Inflammatory macrophage treated with lipopolysaccharide for 1 hour (primary cell): ENCODE measurements around the gene HOXA2.

ENCODE experiments used
- DNase-seq, 2 donors: peaks; one replicate each; pipeline ENCODE4 v3.0.0-alpha.2; 2020 to 2022

Gene HOXA2

GRCh38 chr7:27124902-27125689, 22.6 kb upstream of the HOXA2 start:
- DNase-seq, result no peak

- DNase-seq, result no peak
Observed at GRCh38 chr7:27124096-27124901, 21.8 kb upstream of the HOXA2 start.

GRCh38 chr7:27123477-27124053, 21.1 kb upstream of the HOXA2 start:
- no peak for DNase-seq

- no peak for DNase-seq
Observed at GRCh38 chr7:27123007-27123476, 20.6 kb upstream of the HOXA2 start.

- DNase-seq, result no peak
Observed at GRCh38 chr7:27122077-27122910, 19.8 kb upstream of the HOXA2 start.

- DNase-seq, result no peak
Observed at GRCh38 chr7:27121684-27122076, 19.2 kb upstream of the HOXA2 start.

- DNase-seq, result no peak
Observed at GRCh38 chr7:27119412-27119911, 17.0 kb upstream of the HOXA2 start.

- no peak for DNase-seq
Observed at GRCh38 chr7:27118580-27118979, 16.1 kb upstream of the HOXA2 start.

- DNase-seq, result no peak
Observed at GRCh38 chr7:27117887-27118491, 15.5 kb upstream of the HOXA2 start.

GRCh38 chr7:27116962-27117886, 14.7 kb upstream of the HOXA2 start:
- no peak for DNase-seq

GRCh38 chr7:27116031-27116961, 13.8 kb upstream of the HOXA2 start:
- DNase-seq, result no peak

- no peak for DNase-seq
Observed at GRCh38 chr7:27115221-27116026, 12.9 kb upstream of the HOXA2 start.

GRCh38 chr7:27114881-27115220, 12.4 kb upstream of the HOXA2 start:
- no peak for DNase-seq

GRCh38 chr7:27113991-27114769, 11.7 kb upstream of the HOXA2 start:
- DNase-seq, result no peak

GRCh38 chr7:27112955-27113949, 10.8 kb upstream of the HOXA2 start:
- no peak for DNase-seq

GRCh38 chr7:27112361-27112760, 9.9 kb upstream of the HOXA2 start:
- DNase-seq, result no peak

GRCh38 chr7:27111751-27112277, 9.3 kb upstream of the HOXA2 start:
- no peak for DNase-seq
